BLaER1 treated with 17β-estradiol and CSF1 and Interleukin-3, amounts not matched to agents 10 nM and 100 nM (cell line): ENCODE measurements around the gene DHX29.

Experiments
- H3K27ac ChIP-seq, 11 experiments: shearing (Covaris generic); formaldehyde crosslinking; 2 replicates each; pipeline ENCODE4 v1.8.1; 2022
- H3K27me3 ChIP-seq, 11 experiments: shearing (Covaris generic); formaldehyde crosslinking; 2 replicates each; pipeline ENCODE4 v1.8.1; 2022
- H3K36me3 ChIP-seq, 11 experiments: shearing (Covaris generic); formaldehyde crosslinking; 2 replicates each; pipeline ENCODE4 v1.8.1; 2022
- H3K4me1 ChIP-seq, 10 experiments: shearing (Covaris generic); formaldehyde crosslinking; 2 replicates each; pipeline ENCODE4 v1.8.1; 2022
- H3K4me2 ChIP-seq, 11 experiments: shearing (Covaris generic); formaldehyde crosslinking; 2 replicates each; pipeline ENCODE4 v1.8.1; 2022
- H3K4me3 ChIP-seq, 10 experiments: shearing (Covaris generic); formaldehyde crosslinking; 2 replicates each; pipeline ENCODE4 v1.8.1; 2022
- H3K9ac ChIP-seq, 11 experiments: shearing (Covaris generic); formaldehyde crosslinking; 2 replicates each; pipeline ENCODE4 v1.8.1; 2022
- H3K9me3 ChIP-seq, 11 experiments: shearing (Covaris generic); formaldehyde crosslinking; replicated peaks in 1 of 11; 2 replicates each; pipeline ENCODE4 v1.8.1; 2022
- H4K20me1 ChIP-seq, 11 experiments: shearing (Covaris generic); formaldehyde crosslinking; 2 replicates each; pipeline ENCODE4 v1.8.1; 2022
- Cebpa-rat ChIP-seq, 11 experiments: shearing (Covaris generic); IDR thresholded peaks; 2 replicates each; pipeline ENCODE4 v1.8.1; 2022

DHX29 gene, protein sequence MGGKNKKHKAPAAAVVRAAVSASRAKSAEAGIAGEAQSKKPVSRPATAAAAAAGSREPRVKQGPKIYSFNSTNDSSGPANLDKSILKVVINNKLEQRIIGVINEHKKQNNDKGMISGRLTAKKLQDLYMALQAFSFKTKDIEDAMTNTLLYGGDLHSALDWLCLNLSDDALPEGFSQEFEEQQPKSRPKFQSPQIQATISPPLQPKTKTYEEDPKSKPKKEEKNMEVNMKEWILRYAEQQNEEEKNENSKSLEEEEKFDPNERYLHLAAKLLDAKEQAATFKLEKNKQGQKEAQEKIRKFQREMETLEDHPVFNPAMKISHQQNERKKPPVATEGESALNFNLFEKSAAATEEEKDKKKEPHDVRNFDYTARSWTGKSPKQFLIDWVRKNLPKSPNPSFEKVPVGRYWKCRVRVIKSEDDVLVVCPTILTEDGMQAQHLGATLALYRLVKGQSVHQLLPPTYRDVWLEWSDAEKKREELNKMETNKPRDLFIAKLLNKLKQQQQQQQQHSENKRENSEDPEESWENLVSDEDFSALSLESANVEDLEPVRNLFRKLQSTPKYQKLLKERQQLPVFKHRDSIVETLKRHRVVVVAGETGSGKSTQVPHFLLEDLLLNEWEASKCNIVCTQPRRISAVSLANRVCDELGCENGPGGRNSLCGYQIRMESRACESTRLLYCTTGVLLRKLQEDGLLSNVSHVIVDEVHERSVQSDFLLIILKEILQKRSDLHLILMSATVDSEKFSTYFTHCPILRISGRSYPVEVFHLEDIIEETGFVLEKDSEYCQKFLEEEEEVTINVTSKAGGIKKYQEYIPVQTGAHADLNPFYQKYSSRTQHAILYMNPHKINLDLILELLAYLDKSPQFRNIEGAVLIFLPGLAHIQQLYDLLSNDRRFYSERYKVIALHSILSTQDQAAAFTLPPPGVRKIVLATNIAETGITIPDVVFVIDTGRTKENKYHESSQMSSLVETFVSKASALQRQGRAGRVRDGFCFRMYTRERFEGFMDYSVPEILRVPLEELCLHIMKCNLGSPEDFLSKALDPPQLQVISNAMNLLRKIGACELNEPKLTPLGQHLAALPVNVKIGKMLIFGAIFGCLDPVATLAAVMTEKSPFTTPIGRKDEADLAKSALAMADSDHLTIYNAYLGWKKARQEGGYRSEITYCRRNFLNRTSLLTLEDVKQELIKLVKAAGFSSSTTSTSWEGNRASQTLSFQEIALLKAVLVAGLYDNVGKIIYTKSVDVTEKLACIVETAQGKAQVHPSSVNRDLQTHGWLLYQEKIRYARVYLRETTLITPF (N-terminal part only)

DNA sequence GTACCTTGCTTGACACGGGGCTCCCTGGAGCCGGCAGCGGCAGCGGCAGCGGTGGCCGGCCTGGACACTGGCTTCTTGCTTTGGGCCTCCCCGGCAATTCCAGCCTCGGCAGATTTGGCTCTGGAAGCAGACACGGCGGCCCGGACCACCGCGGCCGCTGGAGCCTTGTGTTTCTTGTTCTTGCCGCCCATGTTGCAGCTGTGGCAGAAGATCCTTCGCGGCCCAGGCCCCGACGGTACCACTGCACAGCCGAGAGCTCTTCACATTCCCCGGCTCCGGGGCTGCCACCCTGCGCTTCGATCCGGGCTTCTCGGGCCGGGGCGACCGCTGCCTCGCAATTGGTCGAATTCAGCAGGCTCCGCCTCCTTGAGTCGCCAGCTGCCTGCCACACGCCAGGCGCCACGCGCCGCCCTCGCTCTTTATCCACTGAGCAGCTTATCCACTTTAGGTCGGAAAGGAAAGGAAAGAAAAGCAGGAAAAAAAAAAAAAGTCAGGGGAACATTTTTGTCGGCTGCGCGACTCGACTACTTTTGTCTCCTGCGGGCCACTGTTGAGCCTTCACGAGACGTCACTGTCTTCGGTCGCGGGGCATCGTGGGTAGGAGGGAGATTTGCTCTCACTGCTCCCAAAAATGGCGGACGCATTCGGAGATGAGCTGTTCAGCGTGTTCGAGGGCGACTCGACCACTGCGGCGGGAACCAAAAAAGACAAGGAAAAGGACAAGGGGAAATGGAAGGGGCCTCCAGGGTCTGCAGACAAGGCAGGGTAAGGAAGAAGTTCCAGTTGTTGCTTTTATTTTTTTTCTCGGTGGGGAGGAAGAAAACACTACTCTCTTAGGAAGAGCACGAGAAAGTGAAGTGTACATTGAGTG, at the start of gene DHX29, which contains the start of gene MTREX:
Gene DHX29, minus strand, starts transcription at position 312 of the 871 bp plus-strand sequence. Its CDS starts 121 bp downstream, at position 191.
Gene MTREX, plus strand, starts transcription at position 607 of the 871 bp plus-strand sequence. Its CDS starts 25 bp downstream, at position 632.
- Histone ChIP-seq H4K20me1 (peaks cover 8 to 72% (median 54%) of the 10 kb centered on the region in 11 experiments; a peak in 16 of 22 replicates), H3K36me3 (peaks cover under 1 to 42% (median 26%) of the 10 kb centered on the region in 11 experiments; a peak in 19 of 22 replicates), H3K9me3 (peaks cover 0 to 7% (median 2%) of the 10 kb centered on the region in 11 experiments; a peak in 10 of 22 replicates), H3K4me3 (peak within 1 kb of the TSS; percentile 72 to 96 (median 84)), H3K9ac (peak within 1 kb of the TSS; percentile 91 to 98 (median 95)), H3K4me2 (peak within 1 kb of the TSS; percentile 86 to 97 (median 90)), H3K27ac (peak within 1 kb of the TSS; percentile 90 to 99 (median 95)), H3K4me1 (peaks cover 46 to 71% (median 61%) of the 10 kb centered on the region in 10 experiments), H3K27me3 (no peaks in the 10 kb centered on the region)
- no peak for TF ChIP-seq Cebpa-rat (IDR thresholded peaks at IDR 0.05)

DNA sequence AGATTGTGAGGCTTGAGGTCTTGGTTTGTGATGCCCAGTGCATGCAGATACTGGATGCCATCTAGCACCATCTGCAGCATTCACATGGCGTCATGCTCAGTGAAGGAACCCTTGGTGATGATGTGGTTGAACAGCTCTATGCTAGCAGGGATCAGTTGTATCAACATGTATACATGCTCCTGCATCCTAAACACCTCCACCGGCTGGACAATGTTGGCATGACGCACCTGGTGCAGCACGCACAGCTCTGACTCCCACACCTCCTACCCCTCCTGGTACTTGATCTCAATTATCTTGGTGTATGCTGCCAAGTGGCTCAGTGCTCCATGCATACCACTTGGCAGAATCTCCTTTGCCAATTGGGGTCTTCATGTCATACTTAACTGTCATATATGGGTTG, 49.4 kb upstream of the DHX29 start:
- Histone ChIP-seq H3K9me3 (peaks cover 0 to 3% (median 0%) of the 10 kb centered on the region in 11 experiments; a peak in 1 of 22 replicates), H3K27me3 (no peaks in the 10 kb centered on the region), H3K4me2 (no peak overlapping the region), H3K4me1 (no peaks in the 10 kb centered on the region), H4K20me1 (peaks cover 0 to 20% (median 9%) of the 10 kb centered on the region in 11 experiments; a peak in 11 of 22 replicates), H3K27ac (no peak overlapping the region), H3K4me3 (no peak overlapping the region), H3K36me3 (peaks cover 91 to 100% (median 96%) of the 10 kb centered on the region in 11 experiments), H3K9ac (no peak overlapping the region)
- no peak for TF ChIP-seq Cebpa-rat (IDR thresholded peaks at IDR 0.05)

DNA sequence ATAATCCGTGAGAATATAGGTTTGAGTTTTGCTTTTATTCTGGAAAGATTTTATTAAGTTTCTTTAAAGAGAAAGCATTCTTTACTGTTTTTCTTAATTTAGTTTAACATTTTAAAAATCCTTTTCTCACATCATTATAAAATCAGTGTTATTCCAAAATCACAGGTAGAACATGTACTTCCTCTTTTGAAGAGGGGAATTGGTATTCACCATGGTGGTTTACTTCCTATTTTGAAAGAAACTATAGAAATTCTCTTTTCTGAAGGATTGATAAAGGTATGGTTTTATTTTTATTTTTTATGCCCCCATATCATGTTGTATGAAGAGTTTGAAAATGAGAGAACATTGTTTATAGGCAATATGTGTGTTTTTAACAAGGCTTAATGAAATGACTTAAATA, 43.3 kb upstream of the DHX29 start:
- Histone ChIP-seq H3K4me3 (no peak overlapping the region), H4K20me1 (peaks cover 0 to 14% (median 2%) of the 10 kb centered on the region in 11 experiments; a peak in 7 of 22 replicates), H3K36me3 (peaks cover 97 to 100% (median 99%) of the 10 kb centered on the region in 11 experiments), H3K4me1 (no peaks in the 10 kb centered on the region), H3K27me3 (no peaks in the 10 kb centered on the region), H3K27ac (no peak overlapping the region), H3K9ac (no peak overlapping the region), H3K4me2 (no peak overlapping the region), H3K9me3 (peaks cover 2 to 16% (median 4%) of the 10 kb centered on the region in 11 experiments; a peak in 19 of 22 replicates)
- TF ChIP-seq Cebpa-rat (IDR thresholded peaks at IDR 0.05) = no peak

DNA sequence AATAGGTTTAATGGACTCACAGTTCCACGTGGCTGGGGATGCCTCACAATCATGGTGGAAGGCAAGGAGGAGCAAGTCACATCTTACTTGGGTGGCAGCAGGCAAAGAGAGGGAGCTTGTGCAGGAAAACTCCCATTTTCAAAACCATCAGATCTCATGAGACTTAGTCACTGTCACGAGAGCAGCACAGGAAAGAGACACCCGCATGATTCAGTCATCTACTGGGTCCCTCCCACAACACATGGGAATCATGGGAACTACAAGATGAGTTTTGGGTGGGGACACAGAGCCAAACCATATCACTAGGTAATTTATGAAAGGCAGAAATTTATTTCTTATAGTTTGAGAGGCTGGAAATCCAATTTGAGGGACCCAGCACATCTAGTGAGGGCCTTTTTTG, 40.3 kb upstream of the DHX29 start:
- H3K4me3 ChIP-seq = no peak overlapping the region
- no peak for TF ChIP-seq Cebpa-rat (IDR thresholded peaks at IDR 0.05)
- H4K20me1 ChIP-seq = peaks cover 0 to 14% (median 4%) of the 10 kb centered on the region in 11 experiments; a peak in 9 of 22 replicates
- H3K36me3 ChIP-seq = peaks cover 87 to 98% (median 95%) of the 10 kb centered on the region in 11 experiments
- H3K27ac ChIP-seq = no peak overlapping the region
- H3K9me3 ChIP-seq = peaks cover 5 to 20% (median 9%) of the 10 kb centered on the region in 11 experiments; a peak in 19 of 22 replicates
- no peaks in the 10 kb centered on the region for H3K4me1 ChIP-seq
- no peaks in the 10 kb centered on the region for H3K27me3 ChIP-seq
- H3K4me2 ChIP-seq = no peak overlapping the region
- H3K9ac ChIP-seq = no peak overlapping the region

DNA sequence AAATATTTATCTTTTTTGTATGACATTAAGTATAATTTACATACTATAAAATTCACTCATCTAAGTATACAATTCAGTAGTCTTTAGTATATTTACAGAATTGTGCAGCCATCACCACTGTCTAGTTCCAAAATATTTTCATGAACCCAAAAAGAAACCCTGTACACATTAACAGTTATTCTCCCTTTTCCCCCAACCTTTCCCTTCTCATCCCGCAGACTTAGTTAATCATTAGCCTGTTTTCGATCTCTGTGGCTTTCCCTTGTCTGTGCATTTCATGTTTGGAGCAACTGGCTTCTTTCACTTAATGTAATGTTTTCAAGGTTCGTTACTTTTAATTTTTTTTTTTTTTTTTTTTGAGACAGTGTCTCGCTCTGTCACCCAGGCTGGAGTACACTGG, 37.8 kb upstream of the DHX29 start:
- H3K4me1 ChIP-seq = no peaks in the 10 kb centered on the region
- no peak overlapping the region for H3K9ac ChIP-seq
- peaks cover 0 to 14% (median 7%) of the 10 kb centered on the region in 11 experiments; a peak in 10 of 22 replicates for H4K20me1 ChIP-seq
- peaks cover 5 to 20% (median 9%) of the 10 kb centered on the region in 11 experiments; a peak in 19 of 22 replicates for H3K9me3 ChIP-seq
- H3K27me3 ChIP-seq = no peaks in the 10 kb centered on the region
- no peak overlapping the region for H3K27ac ChIP-seq
- H3K4me3 ChIP-seq = no peak overlapping the region
- peaks cover 82 to 98% (median 94%) of the 10 kb centered on the region in 11 experiments for H3K36me3 ChIP-seq
- H3K4me2 ChIP-seq = no peak overlapping the region
- TF ChIP-seq Cebpa-rat (IDR thresholded peaks at IDR 0.05) = no peak

DNA sequence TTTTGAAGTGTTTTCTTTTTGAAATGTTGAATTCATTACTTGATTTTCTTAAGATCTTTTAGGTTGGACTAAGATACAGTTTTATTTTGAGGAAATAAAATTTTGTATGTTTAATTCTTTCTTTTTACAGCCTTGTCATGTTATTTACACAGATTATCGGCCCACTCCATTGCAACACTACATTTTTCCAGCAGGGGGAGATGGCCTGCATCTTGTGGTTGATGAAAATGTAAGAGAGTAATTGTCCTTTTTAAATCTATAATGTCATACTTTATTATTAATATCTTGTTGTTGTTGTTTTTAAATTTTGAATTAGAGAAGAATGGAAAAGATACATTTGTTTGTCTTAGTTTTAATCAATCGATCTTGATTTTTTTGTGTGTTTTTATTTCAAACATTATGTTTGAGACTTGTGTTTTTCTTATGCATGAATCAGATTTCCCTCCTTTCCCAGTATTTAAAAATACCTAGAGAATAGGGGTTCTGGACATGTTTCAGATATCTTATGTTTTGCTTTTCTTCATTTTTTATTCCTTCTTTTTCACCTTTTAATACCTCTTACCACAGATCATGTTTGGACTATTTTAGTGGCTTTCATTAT, 37.0 kb upstream of the DHX29 start:
- H3K27me3 ChIP-seq = no peaks in the 10 kb centered on the region
- peaks cover 0 to 14% (median 7%) of the 10 kb centered on the region in 11 experiments; a peak in 11 of 22 replicates for H4K20me1 ChIP-seq
- no peak overlapping the region for H3K27ac ChIP-seq
- H3K4me1 ChIP-seq = peaks cover 0 to under 1% (median 0%) of the 10 kb centered on the region in 10 experiments; a peak in 1 of 20 replicates
- H3K36me3 ChIP-seq = peaks cover 75 to 96% (median 92%) of the 10 kb centered on the region in 11 experiments
- no peak overlapping the region for H3K4me2 ChIP-seq
- no peak overlapping the region for H3K4me3 ChIP-seq
- no peak overlapping the region for H3K9ac ChIP-seq
- TF ChIP-seq Cebpa-rat (IDR thresholded peaks at IDR 0.05) = no peak
- peaks cover 5 to 20% (median 9%) of the 10 kb centered on the region in 11 experiments; a peak in 19 of 22 replicates for H3K9me3 ChIP-seq

DNA sequence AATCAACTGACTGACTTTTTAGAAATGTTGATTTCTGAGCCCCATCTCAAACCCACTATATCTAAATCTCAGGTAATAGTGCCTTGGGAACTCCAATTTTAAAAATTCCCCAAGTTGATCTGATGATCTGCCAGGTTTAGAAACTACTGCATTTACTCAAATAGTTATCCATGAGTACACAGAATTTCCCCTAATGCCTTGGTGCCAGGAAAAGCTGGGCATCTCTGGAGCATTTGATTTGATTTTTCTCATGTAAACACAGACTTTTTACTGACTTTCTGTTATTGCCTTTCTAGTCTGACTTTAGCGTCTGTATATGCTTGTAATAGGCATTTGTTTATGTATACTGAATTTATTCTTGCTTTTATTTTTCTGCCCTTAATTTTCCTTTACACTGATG, 36.1 kb upstream of the DHX29 start:
- Histone ChIP-seq H3K4me3 (no peak overlapping the region), H3K9me3 (peaks cover 5 to 20% (median 9%) of the 10 kb centered on the region in 11 experiments; a peak in 19 of 22 replicates), H3K27me3 (no peaks in the 10 kb centered on the region), H3K36me3 (peaks cover 74 to 96% (median 91%) of the 10 kb centered on the region in 11 experiments), H3K9ac (no peak overlapping the region), H3K27ac (no peak overlapping the region), H3K4me2 (no peak overlapping the region), H4K20me1 (peaks cover 4 to 20% (median 9%) of the 10 kb centered on the region in 11 experiments; a peak in 16 of 22 replicates), H3K4me1 (peaks cover 0 to 10% (median 0%) of the 10 kb centered on the region in 10 experiments; a peak in 3 of 20 replicates)
- no peak for TF ChIP-seq Cebpa-rat (IDR thresholded peaks at IDR 0.05)
